Measurements from ENCODE around the gene SPRY4.

Gene SPRY4

DNA sequence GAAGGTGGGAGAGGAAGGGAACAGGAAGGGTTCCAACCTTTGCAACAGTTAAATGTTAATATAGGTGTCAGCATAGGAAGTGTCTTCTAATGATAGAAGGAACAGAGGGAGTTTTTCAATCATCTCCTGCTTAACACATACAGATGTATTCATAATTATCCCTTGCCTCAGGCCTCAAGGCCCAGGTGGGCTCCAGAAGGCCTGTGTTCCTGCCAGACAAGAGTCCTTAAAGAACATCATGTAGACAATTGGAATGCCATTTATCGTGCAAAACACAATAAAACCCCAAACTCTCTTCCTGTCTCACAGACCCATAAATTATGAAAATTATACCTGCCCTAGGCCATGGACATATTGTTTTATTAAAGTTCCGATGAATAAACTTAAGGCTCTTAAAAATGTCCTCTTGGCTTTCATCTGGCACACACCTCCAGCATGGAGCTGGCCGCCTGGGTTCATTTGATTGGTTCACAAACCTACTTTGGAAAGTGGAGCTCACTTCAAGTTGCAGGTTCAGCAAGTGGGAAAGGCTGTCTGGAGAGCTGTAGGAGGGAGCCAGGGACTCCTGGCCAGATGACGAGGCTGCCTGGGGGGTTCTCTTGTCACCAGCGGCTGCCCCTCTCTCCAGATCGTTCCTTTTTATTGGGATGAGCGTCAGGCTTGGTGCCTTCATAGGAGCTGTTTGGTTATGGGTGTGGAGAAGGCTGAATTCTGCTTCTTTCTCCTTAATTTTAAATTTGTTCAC, 17.5 kb downstream of the SPRY4 start:
- TF ChIP-seq, protein P1, sequence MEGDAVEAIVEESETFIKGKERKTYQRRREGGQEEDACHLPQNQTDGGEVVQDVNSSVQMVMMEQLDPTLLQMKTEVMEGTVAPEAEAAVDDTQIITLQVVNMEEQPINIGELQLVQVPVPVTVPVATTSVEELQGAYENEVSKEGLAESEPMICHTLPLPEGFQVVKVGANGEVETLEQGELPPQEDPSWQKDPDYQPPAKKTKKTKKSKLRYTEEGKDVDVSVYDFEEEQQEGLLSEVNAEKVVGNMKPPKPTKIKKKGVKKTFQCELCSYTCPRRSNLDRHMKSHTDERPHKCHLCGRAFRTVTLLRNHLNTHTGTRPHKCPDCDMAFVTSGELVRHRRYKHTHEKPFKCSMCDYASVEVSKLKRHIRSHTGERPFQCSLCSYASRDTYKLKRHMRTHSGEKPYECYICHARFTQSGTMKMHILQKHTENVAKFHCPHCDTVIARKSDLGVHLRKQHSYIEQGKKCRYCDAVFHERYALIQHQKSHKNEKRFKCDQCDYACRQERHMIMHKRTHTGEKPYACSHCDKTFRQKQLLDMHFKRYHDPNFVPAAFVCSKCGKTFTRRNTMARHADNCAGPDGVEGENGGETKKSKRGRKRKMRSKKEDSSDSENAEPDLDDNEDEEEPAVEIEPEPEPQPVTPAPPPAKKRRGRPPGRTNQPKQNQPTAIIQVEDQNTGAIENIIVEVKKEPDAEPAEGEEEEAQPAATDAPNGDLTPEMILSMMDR (IDR thresholded peaks at IDR 0.05; ENCODE audit: borderline replicate concordance, control extremely low read depth, extremely low read depth, insufficient read depth, missing control alignments) = no peak
- in situ Hi-C loops (cut with MboI; ENCODE audit: low sequenced_read_pairs, unreplicated experiment) = no loop called here
- DNase-seq (ENCODE audit: low spot score) = no peak

DNA sequence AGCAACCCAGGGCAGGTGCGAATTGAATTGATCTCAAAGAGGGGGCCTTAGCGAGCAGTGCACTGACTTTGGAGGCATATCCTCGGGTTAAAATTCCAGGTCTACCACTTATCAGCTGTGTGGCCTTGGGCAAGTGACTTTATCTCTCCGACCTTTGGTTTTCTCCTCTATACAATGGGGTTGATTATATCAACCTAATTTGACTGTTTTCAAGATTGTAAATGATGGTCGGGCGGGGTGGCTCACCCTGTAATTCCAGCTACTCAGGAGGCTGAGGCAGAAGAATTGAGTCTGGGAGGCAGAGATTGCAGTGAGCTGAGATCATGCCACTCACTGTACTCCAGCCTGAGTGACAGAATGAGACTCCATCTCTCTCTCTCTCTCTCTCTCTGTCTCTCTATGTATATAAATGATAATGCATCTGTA, 18.7 kb downstream of the SPRY4 start:
- TF ChIP-seq, protein P1 (IDR thresholded peaks at IDR 0.05; ENCODE audit: borderline replicate concordance, control extremely low read depth, extremely low read depth, insufficient read depth, missing control alignments) = no peak
- in situ Hi-C loops (cut with MboI; ENCODE audit: low sequenced_read_pairs, unreplicated experiment) = no loop called here
- no peak for DNase-seq (ENCODE audit: low spot score)

DNA sequence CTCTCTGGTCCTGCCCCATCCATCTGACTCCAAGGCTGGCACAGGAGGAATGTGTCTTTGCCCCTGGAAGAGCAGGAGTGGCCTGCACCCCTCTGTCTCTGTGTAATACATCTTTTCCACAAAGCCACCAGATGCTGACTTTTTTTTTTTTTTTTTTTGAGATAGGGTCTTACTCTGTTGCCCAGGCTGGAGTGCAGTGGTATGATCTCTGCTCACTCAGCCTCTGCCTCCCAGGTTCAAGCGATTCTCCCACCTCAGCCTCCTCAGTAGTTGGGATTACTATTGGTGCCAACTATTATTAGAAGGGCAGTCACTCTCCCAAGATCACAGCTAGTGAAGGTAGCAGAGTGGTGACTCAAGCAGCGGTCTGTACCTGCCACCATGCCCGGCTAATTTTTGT, 19.6 kb downstream of the SPRY4 start:
- in situ Hi-C loops (cut with MboI; ENCODE audit: low sequenced_read_pairs, unreplicated experiment) = no loop called here
- no peak for DNase-seq (ENCODE audit: low spot score)
- TF ChIP-seq, protein P1 (IDR thresholded peaks at IDR 0.05; ENCODE audit: borderline replicate concordance, control extremely low read depth, extremely low read depth, insufficient read depth, missing control alignments) = no peak

DNA sequence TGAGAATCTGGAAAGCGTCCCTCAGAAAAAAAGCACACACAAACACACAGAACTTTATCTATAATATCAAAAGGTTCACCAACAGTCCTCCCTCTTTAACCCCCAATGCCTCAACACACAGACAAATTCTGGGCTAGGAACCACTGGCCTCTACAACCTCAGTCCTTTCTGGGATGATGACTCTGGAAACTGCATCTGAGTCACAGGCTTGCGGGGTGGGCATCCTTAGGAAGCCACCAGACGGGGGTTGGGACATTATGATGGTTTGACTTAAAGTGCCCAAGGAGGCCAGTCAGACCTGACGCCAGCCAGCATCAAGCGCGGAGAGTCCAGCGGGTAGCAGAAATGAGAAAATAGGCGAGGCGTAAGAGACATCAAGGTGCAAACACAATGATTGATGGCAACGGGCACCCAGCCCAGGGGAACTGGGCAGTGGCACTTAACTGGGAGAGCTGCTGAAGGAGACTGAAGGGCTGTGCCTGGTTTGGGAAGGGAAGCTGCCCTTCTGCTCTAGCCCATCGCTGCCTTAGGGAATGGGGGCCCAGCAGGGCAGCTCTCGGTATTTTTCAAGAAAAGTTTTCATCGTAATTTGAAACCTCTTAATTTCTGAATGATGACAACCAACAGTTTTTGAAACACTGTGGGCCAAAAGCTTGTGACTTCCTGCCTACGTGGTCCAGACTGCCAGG, 20.7 kb downstream of the SPRY4 start:
- DNase-seq (ENCODE audit: low spot score) = no peak
- TF ChIP-seq, protein P1 (IDR thresholded peaks at IDR 0.05; ENCODE audit: borderline replicate concordance, control extremely low read depth, extremely low read depth, insufficient read depth, missing control alignments) = no peak
- in situ Hi-C loops (cut with MboI; ENCODE audit: low sequenced_read_pairs, unreplicated experiment) = no loop called here

DNA sequence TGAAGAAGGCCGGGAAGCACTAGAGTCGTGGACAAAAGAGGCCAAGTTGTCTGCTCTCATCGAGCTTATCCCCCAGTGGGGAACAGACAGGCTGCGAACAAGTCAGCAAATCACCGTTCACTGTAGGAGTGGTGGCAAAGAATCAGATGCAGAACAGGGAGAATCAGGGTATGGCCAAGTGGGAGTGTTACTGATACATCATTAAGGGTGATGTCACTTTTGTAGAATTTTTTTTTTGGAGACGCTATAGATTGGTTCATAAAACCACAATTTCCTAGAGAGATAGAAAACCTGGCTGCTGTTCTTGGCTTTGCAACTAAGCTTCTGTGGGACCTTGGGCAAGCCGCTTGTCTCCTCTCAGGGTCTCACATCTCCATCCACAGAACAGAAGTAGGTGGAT, 21.3 kb downstream of the SPRY4 start:
- TF ChIP-seq, protein P1 (IDR thresholded peaks at IDR 0.05; ENCODE audit: borderline replicate concordance, control extremely low read depth, extremely low read depth, insufficient read depth, missing control alignments) = no peak
- no peak for DNase-seq (ENCODE audit: low spot score)
- in situ Hi-C loops (cut with MboI; ENCODE audit: low sequenced_read_pairs, unreplicated experiment) = no loop called here

DNA sequence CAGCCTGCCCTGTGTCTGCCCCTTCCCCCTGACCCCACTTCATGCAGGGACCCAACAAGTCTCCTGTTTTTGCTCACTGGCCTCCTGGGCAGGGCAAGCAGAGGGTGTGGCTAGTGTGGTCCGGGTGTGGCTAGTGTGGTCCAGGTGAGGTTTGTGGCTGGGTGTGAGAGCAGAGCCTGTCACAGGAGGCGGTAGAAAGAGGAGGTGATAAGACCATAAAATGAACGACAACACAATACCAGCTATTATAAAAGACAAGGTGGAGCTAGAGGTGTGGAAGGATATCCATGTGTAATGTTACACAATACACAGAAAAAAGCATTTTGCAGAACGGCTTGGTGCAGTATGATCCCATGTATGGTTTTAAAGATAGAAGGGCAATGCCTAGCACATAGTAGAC, 23.3 kb downstream of the SPRY4 start:
- in situ Hi-C loops (cut with MboI; ENCODE audit: low sequenced_read_pairs, unreplicated experiment) = no loop called here

More for the DNA sequence above, 23.3 kb downstream of the SPRY4 start:
- TF ChIP-seq, protein P1 (IDR thresholded peaks at IDR 0.05; ENCODE audit: borderline replicate concordance, control extremely low read depth, extremely low read depth, insufficient read depth, missing control alignments) = no peak
- no peak for DNase-seq (ENCODE audit: low spot score)
